Stomach (tissue), 4 donors: Measurements from ENCODE around the gene HAND2.

ENCODE experiments used
- POLR2AphosphoS5 ChIP-seq, 3 donors: sonication (generic); formaldehyde crosslinking; IDR thresholded peaks; one replicate each; pipeline ENCODE4 v1.6.1; 2016; ENCODE audit warnings: antibody characterized with exemption in 3 of 3
- TF ChIP-seq, protein P1 (sequence below), 7 experiments: fragments of 450-650 bp in 4 of 7; fragments of 200-600 bp in 3 of 7; sonication (generic) in 3 of 7; IDR thresholded peaks; one replicate each; pipeline ENCODE4 v1.5.1; 2016 to 2019; ENCODE audit warnings: antibody characterized with exemption in 7 of 7, control low read depth in 2 of 7, mild to moderate bottlenecking in 1 of 7

DNA sequence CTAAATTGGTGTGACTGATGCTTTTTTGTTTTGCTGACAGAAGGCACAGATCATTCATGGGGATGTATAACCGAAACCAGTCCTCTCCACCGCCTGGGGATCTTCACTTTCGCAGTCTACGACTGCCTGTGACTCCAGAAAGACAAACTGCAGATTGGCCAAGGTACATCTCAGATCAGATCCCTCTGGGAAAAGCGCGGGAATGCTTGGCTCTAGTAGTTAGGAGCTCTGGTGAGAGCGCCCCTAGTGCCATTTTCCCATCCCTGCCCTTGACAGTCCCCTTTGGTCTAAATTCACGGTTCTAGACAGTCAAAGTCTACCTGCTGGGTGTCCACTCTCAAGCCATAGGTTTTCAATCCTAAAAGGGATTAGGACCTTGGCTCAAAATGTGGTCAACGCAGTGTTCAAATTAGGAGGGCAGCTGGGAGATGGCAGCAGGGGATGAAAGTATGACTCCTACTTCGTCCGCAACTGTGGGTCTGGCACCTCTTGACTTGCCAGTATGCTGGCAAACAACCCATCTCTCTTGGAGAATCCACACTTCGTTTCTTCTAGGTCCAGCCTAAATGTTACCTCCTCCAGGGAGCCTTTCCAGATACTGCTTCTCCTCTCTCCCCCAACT, 6.9 kb upstream of the HAND2 start:
- TF ChIP-seq, protein P1, sequence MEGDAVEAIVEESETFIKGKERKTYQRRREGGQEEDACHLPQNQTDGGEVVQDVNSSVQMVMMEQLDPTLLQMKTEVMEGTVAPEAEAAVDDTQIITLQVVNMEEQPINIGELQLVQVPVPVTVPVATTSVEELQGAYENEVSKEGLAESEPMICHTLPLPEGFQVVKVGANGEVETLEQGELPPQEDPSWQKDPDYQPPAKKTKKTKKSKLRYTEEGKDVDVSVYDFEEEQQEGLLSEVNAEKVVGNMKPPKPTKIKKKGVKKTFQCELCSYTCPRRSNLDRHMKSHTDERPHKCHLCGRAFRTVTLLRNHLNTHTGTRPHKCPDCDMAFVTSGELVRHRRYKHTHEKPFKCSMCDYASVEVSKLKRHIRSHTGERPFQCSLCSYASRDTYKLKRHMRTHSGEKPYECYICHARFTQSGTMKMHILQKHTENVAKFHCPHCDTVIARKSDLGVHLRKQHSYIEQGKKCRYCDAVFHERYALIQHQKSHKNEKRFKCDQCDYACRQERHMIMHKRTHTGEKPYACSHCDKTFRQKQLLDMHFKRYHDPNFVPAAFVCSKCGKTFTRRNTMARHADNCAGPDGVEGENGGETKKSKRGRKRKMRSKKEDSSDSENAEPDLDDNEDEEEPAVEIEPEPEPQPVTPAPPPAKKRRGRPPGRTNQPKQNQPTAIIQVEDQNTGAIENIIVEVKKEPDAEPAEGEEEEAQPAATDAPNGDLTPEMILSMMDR (IDR thresholded peaks at IDR 0.05), result no peak
- no peak for TF ChIP-seq POLR2AphosphoS5 (IDR thresholded peaks at IDR 0.05)
